Neural crest cell (in vitro differentiated cells): Measurements from ENCODE around the gene ERCC6L2. TPM values are rescaled to one million over a fixed set of nuclear protein-coding genes. Genes with fewer than 3 reads are reported as not detected.

ENCODE experiments used
- DNase-seq: peaks from one replicate; pipeline ENCODE4 v3.0.0; 2021; ENCODE audit warnings: low read depth, mixed read lengths, low spot score
- H3K27ac Mint-ChIP-seq: one replicate; pipeline ENCODE4 v1.8.0; 2021; ENCODE audit warnings: mild to moderate bottlenecking, mixed read lengths; ENCODE audit not compliant: unreplicated experiment
- H3K27me3 Mint-ChIP-seq: 2 replicates; pipeline ENCODE4 v1.8.0; 2021; ENCODE audit warnings: low read depth, mild to moderate bottlenecking, mixed read lengths
- H3K36me3 Mint-ChIP-seq: 2 replicates; pipeline ENCODE4 v1.8.0; 2021; ENCODE audit warnings: low read depth, mild to moderate bottlenecking, mixed read lengths
- H3K4me1 Mint-ChIP-seq: 2 replicates; pipeline ENCODE4 v1.8.0; 2021; ENCODE audit warnings: mixed read lengths
- H3K4me3 Mint-ChIP-seq: one replicate; pipeline ENCODE4 v1.8.0; 2021; ENCODE audit warnings: mild to moderate bottlenecking, mixed read lengths
- H3K9me3 Mint-ChIP-seq: 2 replicates; pipeline ENCODE4 v1.8.0; 2021; ENCODE audit warnings: mixed read lengths
- total RNA-seq: library from RNA; stranded (reverse); gene quantifications from 2 replicates; pipeline ENCODE4 v1.2.1, GENCODE V29; 2021
- TF ChIP-seq, protein P1 (sequence below): fragments of 200-600 bp; sonication (generic); conservative IDR thresholded peaks from 2 replicates; pipeline ENCODE4 v1.5.0; 2021; ENCODE audit warnings: antibody characterized with exemption, mild to moderate bottlenecking

ERCC6L2 gene
- total RNA-seq, 1 donor from 2014 or later = 58.1 TPM

DNA sequence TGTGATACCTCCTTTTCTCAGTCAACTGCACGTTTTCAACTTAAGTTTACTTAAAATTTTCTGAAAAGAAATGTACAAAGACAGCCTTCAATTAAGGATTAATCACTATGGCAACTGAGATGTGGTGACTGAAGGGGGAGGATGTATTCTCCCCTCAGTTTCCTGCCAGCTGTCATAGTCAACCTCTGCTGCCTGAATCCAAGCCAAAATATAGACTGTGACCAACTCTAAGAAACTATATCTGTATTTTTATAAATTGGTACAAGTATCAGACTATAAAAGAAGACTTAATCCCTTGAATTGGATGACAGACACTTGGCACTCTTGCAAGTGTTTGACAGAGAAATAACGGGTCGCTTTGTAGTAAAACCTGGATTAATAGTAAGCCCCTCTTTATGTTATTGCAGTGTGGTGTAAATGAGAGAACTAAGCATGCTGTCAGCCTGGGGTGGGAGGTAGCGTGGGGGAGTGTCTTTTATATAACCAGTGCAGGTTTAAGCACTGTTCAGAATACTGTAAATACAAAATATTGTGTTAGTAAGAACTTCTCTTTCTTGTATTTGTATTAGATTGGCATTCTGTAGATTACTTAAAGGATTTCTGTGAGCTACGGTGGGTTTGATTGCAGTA is 106.4 kb downstream of the ERCC6L2 start:
- H3K9me3 Mint-ChIP-seq = peaks cover 7% of the 10 kb centered on the region
- no peaks in the 10 kb centered on the region for H3K27me3 Mint-ChIP-seq
- H3K4me3 Mint-ChIP-seq = no peak overlapping the region
- DNase-seq = no peak
- peak overlapping the region; percentile 79 for H3K27ac Mint-ChIP-seq
- peaks cover 22% of the 10 kb centered on the region for H3K36me3 Mint-ChIP-seq
- H3K4me1 Mint-ChIP-seq = peaks cover 19% of the 10 kb centered on the region
- TF ChIP-seq, protein P1, sequence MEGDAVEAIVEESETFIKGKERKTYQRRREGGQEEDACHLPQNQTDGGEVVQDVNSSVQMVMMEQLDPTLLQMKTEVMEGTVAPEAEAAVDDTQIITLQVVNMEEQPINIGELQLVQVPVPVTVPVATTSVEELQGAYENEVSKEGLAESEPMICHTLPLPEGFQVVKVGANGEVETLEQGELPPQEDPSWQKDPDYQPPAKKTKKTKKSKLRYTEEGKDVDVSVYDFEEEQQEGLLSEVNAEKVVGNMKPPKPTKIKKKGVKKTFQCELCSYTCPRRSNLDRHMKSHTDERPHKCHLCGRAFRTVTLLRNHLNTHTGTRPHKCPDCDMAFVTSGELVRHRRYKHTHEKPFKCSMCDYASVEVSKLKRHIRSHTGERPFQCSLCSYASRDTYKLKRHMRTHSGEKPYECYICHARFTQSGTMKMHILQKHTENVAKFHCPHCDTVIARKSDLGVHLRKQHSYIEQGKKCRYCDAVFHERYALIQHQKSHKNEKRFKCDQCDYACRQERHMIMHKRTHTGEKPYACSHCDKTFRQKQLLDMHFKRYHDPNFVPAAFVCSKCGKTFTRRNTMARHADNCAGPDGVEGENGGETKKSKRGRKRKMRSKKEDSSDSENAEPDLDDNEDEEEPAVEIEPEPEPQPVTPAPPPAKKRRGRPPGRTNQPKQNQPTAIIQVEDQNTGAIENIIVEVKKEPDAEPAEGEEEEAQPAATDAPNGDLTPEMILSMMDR = no peak

DNA sequence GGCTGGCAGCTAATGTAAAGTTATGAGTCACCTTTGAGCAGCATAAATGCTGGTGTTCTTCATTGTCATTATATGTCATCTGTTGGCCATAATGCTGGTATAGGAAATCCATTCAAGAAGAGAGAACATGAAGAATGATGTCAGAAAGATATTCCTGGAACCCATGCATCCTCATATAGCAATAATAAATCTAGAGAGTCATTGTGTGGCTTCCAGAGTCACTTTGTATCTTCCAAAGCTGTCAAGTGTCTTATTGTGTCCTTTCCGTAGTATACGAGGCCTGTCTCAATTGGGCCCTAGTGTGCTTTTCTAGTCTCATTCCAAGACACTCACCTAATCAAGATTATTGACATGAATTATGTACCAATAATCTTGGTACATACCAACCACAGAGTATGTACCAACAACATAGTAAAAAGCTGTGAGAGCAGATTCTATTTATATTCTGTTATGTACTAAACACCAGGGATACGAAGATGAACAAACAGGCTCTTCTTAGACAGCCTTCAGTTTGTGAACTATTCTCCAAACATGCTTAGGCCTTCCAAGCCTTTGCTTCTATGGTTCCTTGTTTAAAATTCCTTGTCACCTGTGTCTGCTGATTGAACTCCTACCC is 110.1 kb downstream of the ERCC6L2 start:
- TF ChIP-seq, protein P1 = no peak
- no peaks in the 10 kb centered on the region for H3K27me3 Mint-ChIP-seq
- peaks cover 17% of the 10 kb centered on the region for H3K4me1 Mint-ChIP-seq

DNA sequence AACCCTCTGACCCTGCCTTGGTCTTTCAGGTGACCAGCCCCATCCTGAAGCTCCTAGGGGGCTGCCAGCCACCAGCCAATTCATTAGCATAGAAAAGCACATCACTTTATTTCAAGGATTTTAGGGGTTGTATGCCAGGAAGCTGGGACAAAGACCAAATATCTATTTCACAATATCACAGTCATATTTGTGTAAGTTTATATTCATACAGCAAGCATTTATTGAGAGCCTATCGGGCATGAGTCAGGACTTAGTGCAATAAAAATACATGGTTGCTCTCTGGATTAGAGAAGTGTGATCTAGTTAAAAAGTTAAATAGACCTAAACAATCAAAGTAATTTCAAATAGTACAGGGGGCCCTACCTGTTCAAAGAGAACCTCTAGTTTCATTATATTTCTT is 113.8 kb downstream of the ERCC6L2 start:
- no peak overlapping the region for H3K4me3 Mint-ChIP-seq
- DNase-seq = no peak
- peaks cover 44% of the 10 kb centered on the region for H3K36me3 Mint-ChIP-seq
- TF ChIP-seq, protein P1 = no peak
- no peak overlapping the region for H3K27ac Mint-ChIP-seq
- H3K4me1 Mint-ChIP-seq = peaks cover 9% of the 10 kb centered on the region
- no peaks in the 10 kb centered on the region for H3K27me3 Mint-ChIP-seq
- H3K9me3 Mint-ChIP-seq = peaks cover 13% of the 10 kb centered on the region

More for the DNA sequence above, 110.1 kb downstream of the ERCC6L2 start:
- Mint-ChIP-seq H3K36me3 (peaks cover 44% of the 10 kb centered on the region), H3K27ac (no peak overlapping the region), H3K4me3 (no peak overlapping the region), H3K9me3 (peaks cover 13% of the 10 kb centered on the region)
- no peak for DNase-seq

DNA sequence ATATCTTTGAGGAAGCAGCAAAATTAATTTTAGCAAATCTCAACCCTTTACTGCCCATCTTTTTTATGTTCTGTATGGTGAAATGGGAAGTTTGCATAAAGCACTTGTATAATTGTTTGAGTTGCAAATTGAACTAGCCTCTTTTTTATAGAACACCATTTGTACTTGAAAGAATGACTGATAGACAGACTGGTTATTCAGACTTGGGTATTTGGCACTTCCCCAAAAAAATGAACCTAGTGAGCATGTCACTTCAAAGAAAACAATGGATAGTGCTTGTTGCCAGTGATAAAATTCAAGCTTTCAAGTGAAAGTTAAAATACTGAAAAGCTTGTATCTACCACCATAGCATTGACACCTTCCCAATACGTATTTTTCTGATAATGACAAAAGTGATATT is 115.8 kb downstream of the ERCC6L2 start:
- TF ChIP-seq, protein P1 = no peak
- peaks cover 9% of the 10 kb centered on the region for H3K9me3 Mint-ChIP-seq
- peaks cover 35% of the 10 kb centered on the region for H3K36me3 Mint-ChIP-seq
- no peak overlapping the region for H3K27ac Mint-ChIP-seq
- peaks cover 9% of the 10 kb centered on the region for H3K4me1 Mint-ChIP-seq
- DNase-seq = no peak
- H3K4me3 Mint-ChIP-seq = no peak overlapping the region
- no peaks in the 10 kb centered on the region for H3K27me3 Mint-ChIP-seq

DNA sequence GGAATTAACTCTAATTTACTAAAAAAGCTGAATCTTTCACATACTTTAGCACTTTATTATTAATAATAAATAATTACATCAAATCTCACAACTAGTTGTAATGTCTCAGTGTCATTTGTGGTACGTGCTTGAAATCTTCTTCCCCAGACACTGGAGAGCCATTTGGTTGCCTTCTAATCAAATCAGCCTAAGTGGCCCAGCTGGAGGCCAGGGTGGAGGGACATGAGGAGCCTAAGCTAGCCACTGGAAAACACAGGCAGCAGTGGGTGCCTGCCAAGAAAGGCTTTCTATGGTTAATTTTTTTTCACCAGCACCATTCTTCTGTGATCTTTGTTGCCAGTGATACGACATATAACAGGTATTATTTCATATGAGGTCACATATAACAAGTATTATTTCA is 117.0 kb downstream of the ERCC6L2 start:
- TF ChIP-seq, protein P1 = no peak
- no peaks in the 10 kb centered on the region for H3K27me3 Mint-ChIP-seq
- peaks cover 3% of the 10 kb centered on the region for H3K9me3 Mint-ChIP-seq
- no peak overlapping the region for H3K27ac Mint-ChIP-seq
- H3K4me3 Mint-ChIP-seq = no peak overlapping the region
- H3K36me3 Mint-ChIP-seq = peaks cover 32% of the 10 kb centered on the region
- DNase-seq = no peak
- peaks cover 9% of the 10 kb centered on the region for H3K4me1 Mint-ChIP-seq
